ENCODE results near the gene CHST11.

DNA sequence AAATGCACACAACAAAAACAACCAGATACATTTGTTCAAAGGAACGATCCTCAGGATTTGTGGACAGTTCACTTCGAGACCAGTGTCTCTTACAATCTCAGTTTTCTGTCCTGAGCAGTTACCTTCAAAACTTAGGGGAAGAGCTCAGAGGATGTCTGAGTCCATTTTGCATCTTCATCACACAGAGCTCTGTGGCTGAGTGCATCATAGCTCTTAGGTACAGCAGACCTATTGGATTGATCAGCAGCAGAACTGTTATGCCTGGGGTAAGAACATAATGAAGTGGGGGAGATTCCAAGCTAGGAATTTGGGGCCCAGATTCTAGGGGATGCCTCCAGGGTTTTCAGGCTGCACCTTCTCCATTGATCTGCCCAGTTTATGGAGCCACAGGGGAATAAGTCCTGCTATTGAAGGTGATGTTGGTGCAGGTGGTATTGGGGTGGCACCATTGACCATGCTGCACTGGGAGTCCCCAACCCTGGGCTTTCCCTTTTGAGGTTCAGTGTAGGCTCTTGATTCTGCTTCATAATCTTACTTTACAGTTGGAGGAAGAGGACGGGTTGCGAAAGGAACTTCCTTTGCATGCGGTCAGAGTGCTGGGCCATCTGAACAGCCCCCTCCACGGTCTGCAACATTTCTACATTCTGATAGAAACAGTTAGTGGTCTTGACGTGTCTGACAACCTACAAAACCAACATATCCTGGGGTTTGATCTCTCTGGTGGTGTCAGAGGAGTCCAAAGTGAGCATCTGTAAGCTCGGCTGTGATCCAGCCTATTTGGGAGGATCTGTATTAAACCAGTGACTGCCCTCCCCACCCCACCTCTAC lies 112.8 kb downstream of the CHST11 start:
- TF ChIP-seq, protein P1, sequence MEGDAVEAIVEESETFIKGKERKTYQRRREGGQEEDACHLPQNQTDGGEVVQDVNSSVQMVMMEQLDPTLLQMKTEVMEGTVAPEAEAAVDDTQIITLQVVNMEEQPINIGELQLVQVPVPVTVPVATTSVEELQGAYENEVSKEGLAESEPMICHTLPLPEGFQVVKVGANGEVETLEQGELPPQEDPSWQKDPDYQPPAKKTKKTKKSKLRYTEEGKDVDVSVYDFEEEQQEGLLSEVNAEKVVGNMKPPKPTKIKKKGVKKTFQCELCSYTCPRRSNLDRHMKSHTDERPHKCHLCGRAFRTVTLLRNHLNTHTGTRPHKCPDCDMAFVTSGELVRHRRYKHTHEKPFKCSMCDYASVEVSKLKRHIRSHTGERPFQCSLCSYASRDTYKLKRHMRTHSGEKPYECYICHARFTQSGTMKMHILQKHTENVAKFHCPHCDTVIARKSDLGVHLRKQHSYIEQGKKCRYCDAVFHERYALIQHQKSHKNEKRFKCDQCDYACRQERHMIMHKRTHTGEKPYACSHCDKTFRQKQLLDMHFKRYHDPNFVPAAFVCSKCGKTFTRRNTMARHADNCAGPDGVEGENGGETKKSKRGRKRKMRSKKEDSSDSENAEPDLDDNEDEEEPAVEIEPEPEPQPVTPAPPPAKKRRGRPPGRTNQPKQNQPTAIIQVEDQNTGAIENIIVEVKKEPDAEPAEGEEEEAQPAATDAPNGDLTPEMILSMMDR (IDR thresholded peaks at IDR 0.05) = no peak
- no peak for TF ChIP-seq POLR2A (IDR thresholded peaks at IDR 0.05)
